HG02981 (cell line): ENCODE data around the gene CBFA2T2.

Source experiments
- ATAC-seq: cut with Tn5 transposase; IDR thresholded peaks from one replicate; pipeline ENCODE4 v1.9.1; 2021; ENCODE audit warnings: mild to moderate bottlenecking, moderate library complexity; ENCODE audit not compliant: unreplicated experiment

CBFA2T2 gene

DNA sequence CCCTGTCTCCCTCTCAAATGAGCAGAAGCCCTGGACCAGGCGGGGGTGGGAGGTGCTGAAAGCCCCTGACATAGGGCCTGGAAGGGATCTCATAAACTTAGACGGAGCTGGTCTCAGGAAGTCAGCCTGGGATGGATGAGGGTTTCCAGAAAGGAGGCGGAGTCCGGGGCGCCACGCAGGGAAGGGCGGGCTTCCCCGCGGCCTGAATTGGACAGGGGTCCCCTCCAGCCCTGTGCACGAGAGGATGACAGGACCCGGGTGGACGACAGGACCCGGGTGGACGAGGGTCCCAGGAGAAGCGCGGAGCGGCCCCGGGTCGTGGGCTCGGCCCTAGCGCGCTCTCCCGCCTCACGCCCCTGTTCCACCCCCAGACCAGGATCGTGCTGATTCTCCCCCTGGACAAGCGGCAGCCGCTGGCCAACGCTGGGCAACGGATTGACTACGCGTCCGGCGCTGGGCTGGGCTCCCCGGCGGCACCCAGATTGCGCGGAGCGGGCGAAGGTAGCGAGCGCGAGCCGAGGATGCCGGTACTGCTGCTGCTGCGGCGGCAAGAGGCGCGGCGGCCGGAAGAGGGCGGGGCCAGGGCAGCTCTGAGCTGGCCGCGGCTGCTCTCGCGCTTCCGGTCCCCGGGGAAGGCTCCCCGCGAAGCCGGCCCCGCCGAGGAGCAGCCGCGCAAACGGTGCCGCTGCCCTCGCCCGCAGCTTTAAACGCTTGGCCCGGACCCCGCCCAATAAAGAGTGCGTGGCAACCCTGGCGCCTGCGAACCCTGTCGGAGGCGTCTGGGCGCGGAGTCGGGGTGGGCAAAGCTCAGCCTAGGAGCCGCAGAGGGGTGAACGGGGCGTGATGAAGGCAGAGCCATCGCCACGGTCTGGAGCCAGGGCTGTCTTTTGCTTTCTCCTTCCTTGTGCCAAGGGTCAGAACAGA is 173.5 kb downstream of the CBFA2T2 start:
- ATAC-seq = no peak

DNA sequence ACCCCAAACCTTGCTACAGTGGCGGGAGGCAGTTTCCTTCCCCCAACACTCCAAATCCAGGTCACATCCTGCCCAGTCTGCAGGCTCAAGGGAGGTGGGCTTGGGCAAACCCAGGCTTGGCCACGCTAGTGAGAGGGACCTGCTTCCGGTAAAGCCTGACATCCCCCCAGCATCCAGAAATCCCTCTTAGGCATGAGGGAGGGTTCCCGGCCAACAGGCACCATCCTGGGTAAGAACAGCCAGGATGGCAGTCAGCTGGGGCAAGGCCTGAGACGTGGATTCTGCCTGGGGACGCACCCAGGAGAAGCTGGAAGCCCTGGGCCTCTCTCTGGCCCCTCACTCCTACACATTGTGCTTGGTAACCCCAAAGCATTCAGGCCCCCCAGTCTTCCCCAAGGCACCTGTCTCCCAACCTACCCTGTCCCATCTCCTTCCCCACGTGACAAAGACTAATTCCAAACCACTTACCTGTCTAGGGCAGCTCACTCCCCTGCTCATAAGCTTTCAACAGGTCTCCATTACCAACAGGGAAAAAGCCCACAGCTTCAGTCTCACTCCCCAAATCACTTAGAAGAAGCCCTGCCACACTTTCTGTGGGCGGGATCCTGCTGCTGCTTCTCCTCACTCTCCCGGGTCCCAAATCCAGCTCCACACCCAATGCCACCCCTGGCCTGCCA is 174.3 kb downstream of the CBFA2T2 start:
- ATAC-seq = no peak

DNA sequence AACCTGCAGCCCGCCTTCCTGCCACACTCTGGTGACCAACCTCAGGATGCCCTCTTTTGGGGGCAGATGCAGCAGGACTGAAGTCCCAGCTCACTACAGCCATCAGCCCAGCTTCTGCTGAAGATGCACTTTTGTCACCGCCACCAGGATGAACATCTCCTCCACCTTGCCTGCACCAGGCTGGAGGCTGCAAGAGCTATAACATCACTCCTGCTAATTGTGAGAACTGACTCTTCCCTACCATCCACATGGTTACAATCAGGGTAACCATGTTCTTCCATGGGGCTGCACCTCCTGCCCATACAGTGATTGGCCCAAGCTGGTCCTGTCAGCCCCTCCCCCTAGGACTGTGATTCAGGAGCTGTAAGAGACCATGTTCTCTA is 174.9 kb downstream of the CBFA2T2 start:
- ATAC-seq = no peak

DNA sequence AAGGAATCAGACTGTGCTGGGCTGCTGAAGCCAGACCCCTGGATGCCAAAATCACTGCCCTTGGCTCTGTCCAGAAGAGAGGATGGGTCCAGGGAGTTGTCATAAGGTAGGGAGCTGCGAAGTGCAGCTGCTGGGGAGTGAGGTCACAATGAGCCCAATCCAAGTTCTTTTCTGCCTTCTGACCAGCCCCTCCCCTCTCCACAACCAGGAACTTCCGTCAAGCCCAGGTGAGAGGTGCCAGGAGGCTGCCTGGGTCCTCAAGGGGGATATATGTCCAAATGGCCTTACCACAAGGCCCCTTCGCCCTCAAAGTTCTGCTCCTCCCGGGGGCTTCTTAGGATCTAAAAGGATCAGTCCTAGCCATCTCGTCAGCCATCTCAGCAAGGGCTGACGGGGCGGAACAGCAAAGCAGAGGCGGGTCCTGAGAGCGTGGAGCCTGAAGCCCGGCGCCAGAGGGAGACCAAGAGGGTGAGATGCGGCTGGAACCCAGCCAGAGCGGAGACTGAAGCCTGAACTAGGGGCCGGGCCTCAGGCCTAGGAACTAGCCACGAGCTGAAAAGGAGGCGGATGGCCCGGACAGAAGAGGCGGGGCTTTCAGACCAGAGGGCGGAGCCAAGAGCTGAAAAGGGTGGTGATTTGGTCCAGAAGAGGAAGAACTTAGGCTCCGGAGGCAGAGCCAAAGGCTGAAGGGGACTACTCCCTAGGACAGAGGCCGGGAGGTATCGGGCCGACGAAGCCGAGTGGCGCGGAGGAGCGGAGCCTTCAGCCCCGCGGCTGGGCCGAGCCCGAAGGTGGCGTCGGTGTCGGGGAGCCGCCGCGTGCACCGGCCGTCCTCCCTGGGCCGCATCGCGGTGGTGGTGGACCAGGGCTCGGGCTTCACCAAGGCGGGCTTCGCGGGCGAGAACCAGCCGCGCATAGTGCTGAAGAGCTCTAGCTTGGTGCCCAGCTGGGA is 176.7 kb downstream of the CBFA2T2 start, which contains the start of gene ACTL10:
Gene ACTL10 (plus strand): TSS at position 651 of the 952 bp plus-strand sequence. CDS start 555 bp downstream, outside the sequence.
- peak; percentile 56 for ATAC-seq

DNA sequence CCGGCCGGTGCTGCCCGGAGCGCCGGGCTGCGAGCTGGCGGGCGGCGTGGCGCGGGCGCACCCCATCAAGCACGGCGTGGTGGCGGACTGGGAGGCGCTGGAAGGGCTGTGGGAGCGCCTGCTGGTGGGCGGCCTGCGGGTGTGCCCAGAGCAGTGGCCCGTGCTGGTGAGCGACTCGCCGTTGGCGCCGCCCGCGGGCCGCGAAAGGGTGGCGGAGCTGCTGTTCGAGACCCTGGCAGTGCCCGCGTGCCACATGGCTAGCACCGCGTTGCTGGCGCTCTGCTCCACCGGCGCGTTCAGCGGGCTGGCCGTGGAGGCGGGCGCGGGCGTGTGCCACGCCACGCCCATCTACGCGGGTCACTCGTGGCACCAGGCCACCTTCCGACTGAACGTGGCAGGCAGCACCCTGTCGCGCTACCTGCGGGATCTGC is 177.4 kb downstream of the CBFA2T2 start:
- ATAC-seq = no peak

DNA sequence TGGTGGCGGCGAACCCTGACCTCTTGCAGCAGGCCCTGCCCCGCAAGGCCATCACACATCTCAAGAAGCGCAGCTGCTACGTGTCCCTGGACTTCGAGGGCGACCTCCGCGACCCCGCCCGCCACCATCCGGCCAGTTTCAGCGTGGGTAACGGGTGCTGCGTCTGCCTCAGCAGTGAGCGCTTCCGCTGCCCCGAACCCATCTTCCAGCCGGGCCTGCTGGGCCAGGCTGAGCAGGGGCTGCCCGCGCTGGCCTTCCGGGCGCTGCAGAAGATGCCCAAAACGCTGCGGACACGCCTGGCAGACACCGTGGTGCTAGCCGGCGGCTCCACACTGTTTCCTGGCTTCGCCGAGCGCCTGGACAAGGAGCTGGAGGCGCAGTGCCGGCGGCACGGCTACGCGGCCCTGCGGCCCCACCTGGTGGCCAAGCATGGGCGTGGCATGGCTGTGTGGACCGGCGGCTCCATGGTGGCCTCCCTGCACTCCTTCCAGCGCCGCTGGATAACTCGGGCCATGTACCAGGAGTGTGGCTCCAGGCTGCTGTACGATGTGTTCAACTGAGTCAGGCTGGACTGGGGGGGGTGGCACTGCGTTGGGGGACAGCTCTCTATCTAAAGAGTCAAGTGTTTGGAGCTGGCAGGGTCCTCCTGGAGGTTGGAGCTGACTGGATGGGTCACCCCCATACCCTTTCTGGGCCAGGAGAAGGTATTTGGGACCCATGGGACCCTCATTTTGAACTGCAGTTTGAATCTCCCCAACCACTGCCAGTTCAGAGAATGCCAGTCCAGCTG is 178.0 kb downstream of the CBFA2T2 start:
- no peak for ATAC-seq

DNA sequence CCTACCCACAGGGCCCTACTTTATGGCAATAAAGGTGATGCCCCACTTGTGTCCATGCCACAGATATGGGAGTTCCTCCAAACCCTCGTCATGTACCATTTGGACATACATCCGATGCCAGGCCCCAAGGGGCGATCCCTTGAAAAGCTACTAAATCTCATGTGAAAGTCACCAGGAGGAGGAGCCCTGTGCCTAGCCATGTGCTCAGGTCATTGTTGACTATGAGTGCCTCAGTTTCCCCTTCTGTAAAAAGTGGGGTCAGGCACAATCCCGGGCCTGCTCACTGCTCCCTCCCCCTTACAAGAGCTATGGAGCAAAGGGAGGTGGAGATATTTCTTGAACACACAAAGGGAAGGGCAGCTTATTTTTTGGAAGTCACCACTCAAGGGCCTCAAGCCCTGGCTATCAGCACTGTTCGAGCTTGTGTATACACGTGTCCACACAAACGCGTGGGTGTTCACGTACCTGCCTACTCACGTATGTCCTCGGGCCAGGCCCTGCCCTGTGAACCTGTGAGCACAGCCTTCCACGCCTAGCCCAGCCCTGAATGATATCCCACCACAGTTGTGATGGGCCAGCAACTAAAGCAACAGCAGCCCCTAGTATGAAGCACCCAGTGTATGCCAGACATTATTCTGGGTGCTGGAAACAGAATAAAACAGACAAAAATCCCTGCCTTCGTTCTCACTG is 178.7 kb downstream of the CBFA2T2 start:
- no peak for ATAC-seq

DNA sequence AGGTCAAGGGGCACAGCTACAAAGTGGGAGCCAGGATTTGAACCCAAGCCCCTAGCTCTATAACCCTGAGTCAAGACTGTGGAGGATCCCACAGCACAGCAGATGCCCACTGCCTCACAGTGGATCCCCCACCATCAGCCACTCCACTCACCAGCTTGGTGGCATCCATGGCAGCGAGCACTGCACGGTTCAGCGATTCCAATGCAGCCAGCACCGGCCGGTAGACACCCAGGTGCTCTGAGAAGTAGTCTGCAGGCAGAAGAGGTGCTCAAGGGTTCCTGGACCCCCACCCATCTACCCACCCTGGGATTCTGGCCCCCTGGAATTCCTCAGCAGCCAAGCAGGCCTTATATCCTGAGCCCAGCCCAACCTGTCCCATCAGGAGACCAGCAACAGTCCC is 179.3 kb downstream of the CBFA2T2 start:
- ATAC-seq = no peak

DNA sequence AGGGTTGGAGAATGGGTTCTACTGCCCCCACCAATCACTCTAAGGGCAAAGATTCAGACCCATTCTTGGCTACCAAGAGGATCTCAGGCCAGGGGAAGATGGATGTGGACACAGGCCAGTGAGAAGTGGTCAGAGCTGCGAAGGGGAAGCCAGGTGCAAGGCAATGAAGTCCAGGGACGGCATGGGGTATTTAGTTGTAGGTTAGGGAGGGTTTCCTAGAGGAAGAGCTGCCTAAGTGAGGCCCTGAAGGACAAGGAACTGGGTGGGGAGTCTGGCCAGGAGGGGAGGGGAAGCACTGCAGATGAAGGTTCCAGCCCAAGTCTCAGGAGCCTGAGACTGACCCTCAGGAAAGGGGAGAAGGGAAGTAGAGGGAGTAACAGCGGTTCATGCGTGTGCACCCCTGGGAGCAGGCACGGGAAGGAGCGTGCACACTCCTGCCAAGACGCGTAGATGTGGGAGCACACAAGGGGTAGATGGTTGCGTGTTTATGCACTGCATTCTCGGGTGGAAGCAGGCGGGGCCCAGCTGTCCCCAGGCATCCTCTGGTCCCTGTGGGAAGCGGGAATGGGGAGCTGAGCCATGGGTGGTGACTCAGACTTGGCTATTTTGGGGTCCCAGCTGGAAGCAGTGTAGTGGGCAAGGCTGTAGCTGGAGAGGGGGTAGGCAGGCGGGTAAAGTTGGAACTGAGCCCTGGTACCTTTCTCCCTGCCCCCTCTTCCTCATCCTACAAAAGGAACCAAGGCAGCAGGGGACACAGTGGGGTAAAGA is 180.2 kb downstream of the CBFA2T2 start:
- ATAC-seq = no peak

DNA sequence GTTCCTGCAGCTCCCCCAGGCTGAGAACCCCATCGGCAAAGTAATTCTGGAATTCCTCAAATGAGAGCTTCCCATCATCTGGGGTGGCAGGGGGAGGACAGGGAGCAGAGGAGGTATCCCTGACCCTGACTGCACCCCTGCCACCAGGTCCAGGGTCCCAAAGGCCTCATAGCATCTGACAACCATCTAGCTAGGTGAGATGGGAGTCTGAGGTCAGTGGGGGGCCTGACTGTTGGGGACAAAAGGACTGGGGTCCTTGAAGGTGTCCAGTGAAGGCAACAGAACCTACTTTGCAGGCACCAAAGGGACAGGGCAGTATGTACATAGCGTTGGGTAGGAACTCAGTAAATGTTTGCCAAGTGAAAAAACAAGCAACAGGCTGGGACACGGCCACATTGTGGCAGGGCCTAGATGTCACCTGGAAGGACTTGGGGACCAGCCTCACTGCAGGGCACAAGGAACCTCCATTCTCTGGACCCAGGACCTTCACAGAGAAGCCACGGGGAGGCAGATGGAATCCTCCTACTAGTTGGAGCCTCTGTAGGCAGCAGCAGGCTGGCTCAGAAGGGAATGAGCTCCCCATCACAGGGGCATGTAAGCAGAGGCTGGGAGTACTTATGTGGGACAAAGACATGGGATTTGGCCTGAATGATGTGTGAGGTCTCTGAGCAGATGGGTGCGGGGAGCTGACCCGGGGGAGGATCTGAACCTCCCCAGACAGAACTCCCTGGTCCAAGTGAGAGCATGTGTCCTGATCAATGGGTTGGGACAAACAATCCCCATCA is 181.0 kb downstream of the CBFA2T2 start:
- ATAC-seq = no peak

DNA sequence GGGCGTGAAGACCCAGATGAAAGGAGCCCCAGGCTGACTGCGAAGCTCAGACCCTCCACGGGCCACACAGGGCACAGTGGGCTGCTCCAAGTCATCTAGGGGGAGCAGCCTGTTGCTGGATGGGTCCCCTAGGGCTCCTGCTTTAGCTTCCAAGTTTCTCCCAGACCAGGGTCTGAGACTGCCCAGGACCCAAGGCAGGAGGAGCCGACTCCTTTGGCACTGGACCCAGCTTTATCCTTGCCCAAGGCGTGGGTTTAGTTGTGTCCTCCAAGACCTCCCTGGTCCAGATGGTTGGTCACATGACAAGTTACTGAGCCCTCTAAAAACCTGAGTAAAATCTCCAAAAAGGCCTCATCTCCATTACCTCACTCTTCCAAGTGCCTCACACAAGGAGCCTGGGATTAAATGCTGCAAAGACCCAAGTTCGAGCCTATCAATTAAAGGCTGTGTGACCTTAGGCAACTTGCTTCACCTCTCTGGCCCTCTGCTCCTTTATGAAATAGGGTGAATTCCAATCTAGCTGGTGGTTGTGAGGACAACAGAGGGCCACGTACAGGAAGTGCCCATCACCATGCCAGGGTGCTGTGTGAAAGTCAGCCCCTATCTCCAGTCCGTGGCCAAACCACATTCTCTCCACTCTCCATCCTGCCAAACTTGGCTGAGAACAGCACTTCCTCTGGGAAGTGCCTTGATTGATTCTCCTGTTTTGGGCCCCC is 181.8 kb downstream of the CBFA2T2 start:
- ATAC-seq = no peak

DNA sequence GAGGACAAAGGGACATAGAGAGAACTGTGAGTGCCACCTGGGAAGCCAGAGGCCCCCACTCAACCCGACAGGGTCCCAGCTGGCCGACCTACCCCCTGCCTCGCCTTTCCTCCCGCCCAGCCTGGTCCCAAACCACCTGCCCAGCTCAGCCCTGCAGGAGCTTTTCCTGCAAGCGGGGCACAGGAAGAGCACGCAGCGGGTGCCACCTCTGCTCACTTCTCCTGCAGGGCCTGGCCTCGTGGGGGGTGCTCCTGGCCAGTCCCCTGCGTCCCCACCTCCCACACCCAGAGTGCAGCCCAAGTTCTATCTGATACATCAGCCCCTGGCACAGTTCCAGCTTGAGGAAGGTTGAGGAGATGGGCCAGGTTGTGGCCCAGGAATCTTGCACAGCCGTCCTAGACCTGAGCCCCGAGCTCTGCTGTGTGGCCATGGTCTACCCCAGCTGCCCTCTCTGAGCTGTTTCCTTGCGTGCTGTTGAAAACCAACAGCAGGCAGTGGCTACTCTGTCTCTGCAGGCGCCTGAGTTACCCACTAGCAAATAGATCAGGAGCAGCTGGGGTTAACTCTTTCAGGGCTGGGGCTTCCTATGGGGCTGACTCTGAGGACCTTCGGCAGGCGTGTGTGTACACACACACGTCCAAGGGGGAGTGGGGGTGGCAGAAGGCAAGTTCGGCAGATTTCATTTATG is 182.7 kb downstream of the CBFA2T2 start:
- ATAC-seq = no peak

DNA sequence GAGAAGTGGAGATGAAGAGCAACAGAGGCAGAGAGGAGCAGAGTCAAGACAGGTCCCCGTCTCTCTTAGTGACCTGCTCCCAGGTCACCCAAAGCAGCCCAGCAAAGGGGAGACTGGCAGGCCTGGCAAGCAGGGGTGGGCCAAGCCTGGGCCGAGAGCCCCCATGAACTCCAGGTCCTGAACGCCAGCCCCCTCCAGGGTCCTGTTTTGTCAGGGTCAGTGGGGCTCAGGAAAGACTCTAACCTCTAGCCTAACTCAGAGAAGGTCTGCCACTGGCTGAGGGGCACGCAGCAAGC is 183.2 kb downstream of the CBFA2T2 start:
- ATAC-seq = no peak

DNA sequence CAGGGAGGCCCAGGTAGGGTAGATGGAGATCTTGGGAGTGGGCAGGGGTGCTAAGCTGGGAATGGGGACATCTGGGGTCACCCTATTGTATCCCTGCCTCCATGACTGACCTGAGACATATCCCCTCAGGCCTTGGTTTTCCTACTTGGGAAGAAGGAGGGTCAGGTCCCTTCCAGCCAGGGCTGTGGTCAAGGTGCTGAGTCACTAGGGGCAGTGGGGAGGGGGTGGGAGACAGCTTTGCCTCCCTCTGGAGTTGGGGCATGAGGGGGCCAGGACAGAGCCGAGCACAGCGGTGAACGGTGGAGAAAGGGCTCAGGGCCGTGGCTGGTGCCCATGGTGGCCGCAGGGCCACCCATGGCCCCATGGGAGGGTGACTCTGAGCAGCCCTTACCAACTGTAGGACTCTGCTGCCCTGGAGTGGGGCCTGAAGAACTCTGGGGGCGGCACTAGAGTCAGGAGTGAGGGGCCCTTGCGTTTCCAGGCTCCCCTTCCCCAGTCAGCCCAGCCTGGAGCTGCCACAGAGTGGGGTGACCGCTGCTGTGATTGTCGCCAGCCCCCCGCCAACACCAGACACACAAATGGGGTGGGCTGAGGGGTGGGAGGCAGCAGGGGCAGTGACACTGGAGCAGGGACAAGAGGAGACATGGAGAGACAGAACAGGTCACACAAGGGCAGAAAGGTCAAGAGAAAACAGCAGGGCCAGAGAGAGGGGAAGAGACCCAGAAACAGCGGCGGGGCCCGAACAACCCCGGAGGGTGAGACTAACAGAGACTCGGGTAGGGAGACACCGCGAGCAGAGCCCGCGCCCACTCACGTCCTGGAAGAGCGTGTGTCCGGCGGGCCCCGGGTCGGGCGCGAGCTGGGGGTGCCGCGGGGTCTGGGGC is 183.8 kb downstream of the CBFA2T2 start:
- no peak for ATAC-seq

DNA sequence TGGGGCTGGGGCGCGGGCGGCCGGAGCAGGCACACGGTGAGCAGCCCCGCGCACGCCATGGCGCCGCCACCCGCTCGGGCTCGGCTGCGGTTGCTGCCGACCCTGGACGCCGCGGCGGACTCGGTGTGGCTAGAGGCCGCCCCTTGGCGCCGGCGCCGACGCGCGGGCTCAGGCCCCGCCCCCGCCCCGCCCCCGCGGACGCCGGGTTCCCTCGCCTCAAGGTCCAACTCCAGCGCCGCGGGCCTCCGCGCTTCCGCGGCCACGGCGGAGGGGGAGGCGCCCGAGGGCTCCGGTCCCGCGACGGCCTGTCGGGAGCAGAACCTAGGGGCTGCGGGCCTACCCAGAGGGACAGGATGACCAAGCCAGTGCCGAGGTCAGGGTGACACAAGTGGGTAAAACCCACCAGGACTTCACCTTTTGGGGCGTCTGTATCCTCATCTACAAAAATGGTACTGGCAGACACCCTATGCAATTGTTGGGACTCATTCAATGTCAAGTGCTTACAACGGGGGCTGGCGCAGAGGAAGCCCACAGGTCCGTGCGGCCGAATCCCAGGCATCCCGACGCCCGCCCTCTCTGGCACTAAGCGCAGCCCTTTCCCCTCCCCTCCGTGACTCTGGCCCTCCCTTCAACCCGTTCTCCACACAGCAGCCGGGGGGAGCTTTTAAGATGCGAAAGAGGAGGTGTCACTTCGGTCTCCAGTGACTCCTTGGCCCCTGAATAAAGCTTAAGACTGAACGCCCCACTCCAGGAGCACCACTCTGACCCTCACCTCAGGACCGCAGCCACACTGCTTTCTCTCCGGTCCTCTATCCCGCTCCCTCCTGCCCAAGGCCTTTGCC is 184.6 kb downstream of the CBFA2T2 start, which contains the start of gene NECAB3:
Gene NECAB3 (minus strand): TSS at position 135 of the 842 bp plus-strand sequence. CDS start 76 bp downstream, at position 59.
- no peak for ATAC-seq
